Measurements from ENCODE around the gene MS4A13.
"Not testable (repeated sequence)": the region's sequence is repeated elsewhere in the genome, so short reads cannot be mapped to it uniquely, and the experiment has no call there.

The MS4A13 gene

DNA sequence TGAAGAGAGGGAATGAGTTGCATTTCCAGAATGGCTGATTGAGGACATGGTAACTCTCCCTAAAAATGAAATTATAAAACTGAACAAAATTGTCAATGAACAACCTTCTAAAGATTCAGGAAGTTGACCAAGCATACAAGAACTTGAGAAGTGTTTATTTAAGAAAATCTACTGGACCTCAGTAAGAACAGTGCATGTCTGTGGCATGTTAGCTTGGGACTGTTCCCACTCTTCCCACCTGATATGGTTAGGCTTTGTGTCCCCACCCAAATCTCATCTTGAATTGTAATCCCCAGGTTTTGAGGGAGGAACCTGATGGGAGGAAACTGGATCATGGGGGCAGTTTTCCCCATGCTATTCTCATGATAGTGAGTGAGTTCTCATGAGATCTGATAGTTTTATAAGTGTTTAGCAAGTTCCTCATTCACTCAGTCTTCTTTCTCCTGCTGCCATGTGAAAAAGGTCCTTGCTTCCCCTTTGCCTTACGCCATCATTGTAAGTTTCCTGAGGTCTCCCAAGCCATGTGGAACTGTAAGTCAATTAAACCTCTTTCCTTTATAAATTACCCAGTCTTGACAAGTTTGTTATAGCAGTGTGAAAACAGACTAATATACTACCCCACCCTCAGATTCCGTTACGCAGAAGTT is 15.4 kb downstream of the MS4A13 start:
- DNase-seq (ENCODE audit: low read depth in 2 of 3, low spot score in 1 of 3): no peak

DNA sequence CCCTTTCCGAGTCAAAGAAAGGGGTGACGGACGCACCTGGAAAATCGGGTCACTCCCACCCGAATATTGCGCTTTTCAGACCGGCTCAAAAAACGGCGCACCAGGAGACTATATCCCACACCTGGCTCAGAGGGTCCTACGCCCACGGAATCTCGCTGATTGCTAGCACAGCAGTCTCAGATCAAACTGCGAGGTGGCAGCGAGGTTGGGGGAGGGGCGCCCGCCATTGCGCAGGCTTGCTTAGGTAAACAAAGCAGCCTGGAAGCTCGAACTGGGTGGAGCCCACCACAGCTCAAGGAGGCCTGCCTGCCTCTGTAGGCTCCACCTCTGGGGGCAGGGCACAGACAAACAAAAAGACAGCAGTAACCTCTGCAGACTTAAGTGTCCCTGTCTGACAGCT is 17.2 kb downstream of the MS4A13 start:
- DNase-seq (ENCODE audit: low read depth in 2 of 3, low spot score in 1 of 3): not testable (repeated sequence)

DNA sequence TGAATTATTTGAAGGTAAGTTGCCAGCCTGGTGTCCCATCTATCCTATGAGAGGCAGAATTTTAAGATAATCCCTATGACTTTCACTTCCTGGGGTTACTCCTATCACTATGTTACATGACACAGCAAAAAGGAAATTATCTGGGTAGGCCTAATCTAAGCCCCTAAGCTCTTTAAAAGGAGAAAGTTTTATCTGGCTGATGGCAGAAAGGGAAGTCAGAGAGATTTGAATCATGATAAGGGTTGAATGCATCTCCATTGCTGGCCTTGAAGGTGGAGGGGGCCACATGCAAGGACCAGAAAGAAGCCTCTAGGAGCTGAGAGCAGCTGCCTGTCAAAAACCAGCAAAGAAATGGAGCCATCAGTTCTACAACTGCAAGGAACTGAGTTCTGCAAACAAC is 23.4 kb downstream of the MS4A13 start:
- DNase-seq (ENCODE audit: low read depth in 2 of 3, low spot score in 1 of 3): not testable (repeated sequence)

DNA sequence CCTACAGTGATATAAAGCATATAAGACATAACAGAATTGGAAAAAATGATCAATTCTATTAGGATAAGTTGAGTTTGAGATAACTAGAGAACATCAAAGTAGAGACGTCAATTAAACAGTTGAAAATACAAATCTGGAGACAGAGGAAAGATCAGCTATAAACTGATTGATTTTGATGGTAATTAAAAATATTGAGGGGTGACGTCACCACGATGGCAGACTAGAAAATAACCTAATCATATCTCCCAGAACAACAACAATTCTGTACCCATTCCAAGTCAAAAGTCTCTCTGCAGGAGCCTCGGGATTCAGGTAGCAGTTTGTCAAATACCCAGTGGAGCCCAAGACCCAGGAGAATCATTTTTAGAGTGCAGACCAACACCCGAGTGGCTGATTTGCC is 28.9 kb downstream of the MS4A13 start:
- no peak for DNase-seq (ENCODE audit: low read depth in 2 of 3, low spot score in 1 of 3)

DNA sequence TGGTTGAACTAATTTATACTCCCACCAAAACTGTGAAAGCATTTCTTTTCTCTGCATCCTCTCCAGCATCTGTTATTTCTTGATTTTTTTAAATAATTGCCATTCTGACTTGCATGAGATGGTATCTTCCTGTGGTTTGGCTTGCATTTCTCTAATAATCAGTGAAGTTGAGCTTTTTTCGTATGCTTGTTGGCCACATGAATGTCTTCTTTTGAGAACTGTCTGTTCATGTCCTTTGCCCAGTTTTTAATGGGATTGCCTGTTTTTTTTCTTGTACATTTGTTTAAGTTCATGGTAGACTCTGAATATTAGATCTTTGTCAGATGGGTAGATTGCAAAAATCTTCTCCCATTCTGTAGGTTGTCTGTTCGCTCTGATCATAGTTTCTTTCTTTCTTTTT is 46.1 kb downstream of the MS4A13 start:
- DNase-seq (ENCODE audit: low read depth in 2 of 3, low spot score in 1 of 3): no peak

DNA sequence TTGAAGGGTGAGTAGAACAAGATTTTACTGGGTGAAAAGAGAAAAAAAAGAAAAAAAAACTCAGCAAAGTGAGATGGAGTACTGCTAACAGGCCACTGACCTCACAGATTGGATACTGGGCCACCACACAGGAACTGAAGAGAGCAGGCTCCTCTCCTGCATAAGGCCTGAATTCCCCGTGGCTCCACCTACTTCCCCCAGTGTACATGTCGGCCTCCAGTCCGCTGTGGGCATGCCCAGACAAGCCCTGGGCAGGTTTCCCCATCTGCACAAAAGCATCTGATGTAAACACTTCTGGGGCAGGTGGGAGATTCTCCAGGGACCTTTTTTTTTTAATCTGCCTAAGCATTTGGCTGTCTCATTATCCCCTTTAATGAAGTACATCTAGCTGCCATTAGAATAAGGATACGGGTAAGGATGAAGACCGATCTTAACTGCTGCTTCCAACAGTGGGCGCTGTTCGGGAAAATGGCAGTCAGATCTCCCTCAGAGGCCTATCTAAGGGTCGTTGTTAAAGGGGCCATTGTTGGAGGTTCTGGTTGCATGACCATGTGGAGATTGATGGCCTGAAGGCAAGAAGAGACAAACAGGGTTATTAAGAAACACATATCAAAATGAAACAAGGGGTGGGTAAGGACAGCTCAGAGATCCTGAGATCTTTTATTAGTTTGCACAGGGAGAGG is 48.5 kb downstream of the MS4A13 start:
- DNase-seq (ENCODE audit: low read depth in 2 of 3, low spot score in 1 of 3): no peak

DNA sequence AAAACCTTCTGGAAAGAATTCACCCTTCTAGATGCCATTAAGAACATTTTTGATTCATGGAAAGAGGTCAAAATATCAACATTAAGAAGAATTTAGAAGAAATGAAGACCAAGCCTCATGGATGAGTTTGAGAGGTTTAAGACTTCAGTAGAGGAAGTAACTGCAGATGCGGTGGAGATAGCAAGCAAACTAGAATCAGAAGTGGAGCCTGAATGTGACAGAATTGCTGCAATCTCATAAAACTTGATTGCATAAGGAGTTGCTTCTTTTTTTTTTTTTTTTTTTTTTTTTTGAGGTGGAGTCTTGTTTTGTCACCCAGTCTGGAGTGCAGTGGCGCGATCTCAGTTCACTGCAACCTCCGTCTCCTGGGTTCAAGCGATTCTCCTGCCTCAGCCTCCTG is 51.6 kb downstream of the MS4A13 start:
- no peak for DNase-seq (ENCODE audit: low read depth in 2 of 3, low spot score in 1 of 3)

DNA sequence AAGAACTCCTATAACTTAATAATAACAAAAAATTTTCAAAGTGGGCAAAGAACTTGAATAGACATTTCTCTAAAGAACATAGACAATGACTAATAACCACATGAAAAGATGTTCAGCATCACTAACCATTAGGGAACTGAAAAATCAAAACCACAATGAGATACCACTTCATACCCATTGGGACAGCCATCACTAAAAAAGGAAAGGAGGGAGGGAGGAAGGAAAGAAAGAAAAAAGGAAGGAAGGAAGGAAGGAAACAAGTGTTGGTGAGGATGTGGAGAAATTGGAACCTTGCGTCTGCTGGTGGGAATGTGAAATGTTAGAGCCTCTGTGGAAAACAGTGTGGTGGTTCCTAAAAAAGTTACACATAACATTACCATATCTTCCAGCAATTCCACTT is 55.8 kb downstream of the MS4A13 start:
- no peak for DNase-seq (ENCODE audit: low read depth in 2 of 3, low spot score in 1 of 3)

DNA sequence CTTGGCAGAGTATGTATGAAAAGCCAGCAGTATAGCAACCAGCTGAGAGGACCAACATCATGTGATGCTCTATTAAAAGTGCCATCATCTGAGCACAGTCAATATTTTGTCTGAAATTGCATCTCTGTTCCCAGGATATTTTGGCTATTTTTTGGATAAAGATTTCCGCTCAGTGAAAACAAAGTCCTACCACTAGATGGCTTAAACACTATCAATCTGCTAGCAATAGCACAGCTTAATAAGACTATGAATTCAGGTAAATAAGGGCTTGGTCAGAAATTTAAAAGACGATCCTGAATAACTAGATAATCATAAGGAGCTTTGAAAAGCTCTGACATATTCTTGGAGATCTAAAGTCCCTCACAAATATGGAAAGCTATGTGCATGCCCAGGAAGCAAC is 74.4 kb downstream of the MS4A13 start:
- no peak for DNase-seq (ENCODE audit: low read depth in 2 of 3, low spot score in 1 of 3)

Data from stimulated activated CD4-positive, alpha-beta T cell treated with anti-CD3 and anti-CD28 coated beads, Interleukin-12 subunit alpha, Interleukin-12 subunit beta, amount 100 ng/mL, for 48 hours (primary cell).